ENCODE measurements around the gene SPON1.
"Not testable (repeated sequence)": the region's sequence is repeated elsewhere in the genome, so short reads cannot be mapped to it uniquely, and the experiment has no call there.

Gene SPON1

DNA sequence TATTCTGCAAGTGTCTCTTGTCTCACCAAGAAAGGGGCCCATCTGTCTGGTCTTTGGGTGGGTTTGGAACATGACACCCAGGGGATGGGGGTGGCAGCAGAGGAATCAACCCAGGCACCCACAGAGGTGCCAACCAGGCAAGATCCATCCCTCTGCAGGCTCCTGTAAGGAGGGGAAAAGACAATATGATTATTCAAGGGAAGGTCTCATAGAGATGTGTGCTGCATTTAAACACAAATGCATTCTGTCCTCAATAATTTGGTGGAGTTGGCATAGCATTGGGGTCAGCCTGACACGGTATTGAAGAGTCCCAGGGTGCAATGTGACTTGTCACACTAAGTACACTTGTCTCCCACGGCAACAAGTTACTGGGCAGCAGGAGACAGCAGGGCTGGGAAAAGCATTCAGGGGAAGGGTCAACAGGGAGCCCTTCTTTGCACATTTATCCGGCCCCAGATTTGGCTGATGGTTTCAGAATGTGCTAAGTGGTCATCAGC, 33.1 kb upstream of the SPON1 start:
- Histone ChIP-seq H3K27me3 (replicated peaks; ENCODE audit: control insufficient read depth, insufficient read depth, low read length) (no peaks in the 10 kb centered on the region), H3K4me3 (replicated peaks; ENCODE audit: low read depth, low read length) (no peak overlapping the region), H3K36me3 (ENCODE audit: control insufficient read depth, insufficient read depth, low read length) (no peaks in the 10 kb centered on the region)
- TF ChIP-seq, protein P1, sequence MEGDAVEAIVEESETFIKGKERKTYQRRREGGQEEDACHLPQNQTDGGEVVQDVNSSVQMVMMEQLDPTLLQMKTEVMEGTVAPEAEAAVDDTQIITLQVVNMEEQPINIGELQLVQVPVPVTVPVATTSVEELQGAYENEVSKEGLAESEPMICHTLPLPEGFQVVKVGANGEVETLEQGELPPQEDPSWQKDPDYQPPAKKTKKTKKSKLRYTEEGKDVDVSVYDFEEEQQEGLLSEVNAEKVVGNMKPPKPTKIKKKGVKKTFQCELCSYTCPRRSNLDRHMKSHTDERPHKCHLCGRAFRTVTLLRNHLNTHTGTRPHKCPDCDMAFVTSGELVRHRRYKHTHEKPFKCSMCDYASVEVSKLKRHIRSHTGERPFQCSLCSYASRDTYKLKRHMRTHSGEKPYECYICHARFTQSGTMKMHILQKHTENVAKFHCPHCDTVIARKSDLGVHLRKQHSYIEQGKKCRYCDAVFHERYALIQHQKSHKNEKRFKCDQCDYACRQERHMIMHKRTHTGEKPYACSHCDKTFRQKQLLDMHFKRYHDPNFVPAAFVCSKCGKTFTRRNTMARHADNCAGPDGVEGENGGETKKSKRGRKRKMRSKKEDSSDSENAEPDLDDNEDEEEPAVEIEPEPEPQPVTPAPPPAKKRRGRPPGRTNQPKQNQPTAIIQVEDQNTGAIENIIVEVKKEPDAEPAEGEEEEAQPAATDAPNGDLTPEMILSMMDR (IDR thresholded peaks at IDR 0.05; ENCODE audit: insufficient read depth, low read length, poor library complexity, severe bottlenecking) = no peak
- no peak for DNase-seq (ENCODE audit: extremely low read depth, insufficient read length)

DNA sequence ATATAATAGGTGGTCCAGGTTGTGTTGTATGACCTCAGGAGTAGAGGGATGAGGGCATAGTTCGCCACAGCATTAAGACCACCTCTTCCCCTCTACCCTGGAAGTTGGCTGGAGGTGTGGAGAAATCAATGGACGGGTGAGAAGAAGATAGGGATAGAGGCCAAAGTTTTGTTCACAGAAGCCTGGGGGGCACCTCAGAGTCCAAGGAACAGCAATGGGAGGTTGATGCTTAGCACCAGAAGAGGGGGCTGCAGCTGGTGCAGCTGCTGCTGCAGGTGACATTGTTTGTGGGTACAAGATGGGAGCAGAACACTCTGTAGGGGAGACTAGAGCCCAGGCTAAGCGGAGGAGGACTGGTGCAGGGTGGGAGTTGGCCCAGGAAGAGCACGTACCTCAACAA, 31.2 kb upstream of the SPON1 start:
- TF ChIP-seq, protein P1 (IDR thresholded peaks at IDR 0.05; ENCODE audit: insufficient read depth, low read length, poor library complexity, severe bottlenecking) = no peak
- DNase-seq (ENCODE audit: extremely low read depth, insufficient read length) = no peak
- no peaks in the 10 kb centered on the region for H3K36me3 ChIP-seq (ENCODE audit: control insufficient read depth, insufficient read depth, low read length)
- H3K27me3 ChIP-seq (replicated peaks; ENCODE audit: control insufficient read depth, insufficient read depth, low read length) = no peaks in the 10 kb centered on the region
- H3K4me3 ChIP-seq (replicated peaks; ENCODE audit: low read depth, low read length) = no peak overlapping the region

DNA sequence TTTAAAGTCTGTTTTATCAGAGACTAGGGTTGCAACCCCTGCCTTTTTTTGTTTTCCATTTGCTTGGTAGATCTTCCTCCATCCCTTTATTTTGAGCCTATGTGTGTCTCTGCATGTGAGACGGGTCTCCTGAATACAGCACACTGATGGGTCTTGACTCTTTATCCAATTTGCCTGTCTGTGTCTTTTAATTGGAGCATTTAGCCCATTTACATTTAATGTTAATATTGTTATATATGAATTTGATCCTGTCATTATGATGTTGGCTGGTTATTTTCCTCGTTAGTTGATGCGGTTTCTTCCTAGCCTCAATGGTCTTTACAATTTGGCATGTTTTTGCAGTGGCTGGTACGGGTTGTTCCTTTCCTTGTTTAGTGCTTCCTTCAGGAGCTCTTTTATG, 25.4 kb upstream of the SPON1 start:
- H3K36me3 ChIP-seq (ENCODE audit: control insufficient read depth, insufficient read depth, low read length); DNase-seq (ENCODE audit: extremely low read depth, insufficient read length); H3K4me3 ChIP-seq (replicated peaks; ENCODE audit: low read depth, low read length); H3K27me3 ChIP-seq (replicated peaks; ENCODE audit: control insufficient read depth, insufficient read depth, low read length): not testable (repeated sequence)

DNA sequence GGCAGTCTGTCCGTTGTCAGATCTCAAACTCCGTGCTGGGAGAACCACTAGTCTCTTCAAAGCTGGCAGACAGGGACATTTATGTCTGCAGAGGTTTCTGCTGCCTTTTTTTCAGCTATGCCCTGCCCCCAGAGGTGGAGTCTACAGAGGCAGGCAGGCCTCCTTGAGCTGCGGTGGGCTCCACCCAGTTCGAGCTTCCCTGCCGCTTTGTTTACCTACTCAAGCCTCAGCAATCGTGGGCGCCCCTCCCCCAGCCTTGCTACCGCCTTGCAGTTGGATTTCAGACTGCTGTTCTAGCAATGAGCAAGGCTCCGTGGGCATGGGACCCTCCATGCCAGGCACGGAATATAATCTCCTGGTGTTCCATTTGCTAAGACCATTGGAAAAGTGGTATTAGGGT, 23.7 kb upstream of the SPON1 start:
- H3K36me3 ChIP-seq (ENCODE audit: control insufficient read depth, insufficient read depth, low read length); H3K4me3 ChIP-seq (replicated peaks; ENCODE audit: low read depth, low read length); DNase-seq (ENCODE audit: extremely low read depth, insufficient read length); H3K27me3 ChIP-seq (replicated peaks; ENCODE audit: control insufficient read depth, insufficient read depth, low read length): not testable (repeated sequence)

DNA sequence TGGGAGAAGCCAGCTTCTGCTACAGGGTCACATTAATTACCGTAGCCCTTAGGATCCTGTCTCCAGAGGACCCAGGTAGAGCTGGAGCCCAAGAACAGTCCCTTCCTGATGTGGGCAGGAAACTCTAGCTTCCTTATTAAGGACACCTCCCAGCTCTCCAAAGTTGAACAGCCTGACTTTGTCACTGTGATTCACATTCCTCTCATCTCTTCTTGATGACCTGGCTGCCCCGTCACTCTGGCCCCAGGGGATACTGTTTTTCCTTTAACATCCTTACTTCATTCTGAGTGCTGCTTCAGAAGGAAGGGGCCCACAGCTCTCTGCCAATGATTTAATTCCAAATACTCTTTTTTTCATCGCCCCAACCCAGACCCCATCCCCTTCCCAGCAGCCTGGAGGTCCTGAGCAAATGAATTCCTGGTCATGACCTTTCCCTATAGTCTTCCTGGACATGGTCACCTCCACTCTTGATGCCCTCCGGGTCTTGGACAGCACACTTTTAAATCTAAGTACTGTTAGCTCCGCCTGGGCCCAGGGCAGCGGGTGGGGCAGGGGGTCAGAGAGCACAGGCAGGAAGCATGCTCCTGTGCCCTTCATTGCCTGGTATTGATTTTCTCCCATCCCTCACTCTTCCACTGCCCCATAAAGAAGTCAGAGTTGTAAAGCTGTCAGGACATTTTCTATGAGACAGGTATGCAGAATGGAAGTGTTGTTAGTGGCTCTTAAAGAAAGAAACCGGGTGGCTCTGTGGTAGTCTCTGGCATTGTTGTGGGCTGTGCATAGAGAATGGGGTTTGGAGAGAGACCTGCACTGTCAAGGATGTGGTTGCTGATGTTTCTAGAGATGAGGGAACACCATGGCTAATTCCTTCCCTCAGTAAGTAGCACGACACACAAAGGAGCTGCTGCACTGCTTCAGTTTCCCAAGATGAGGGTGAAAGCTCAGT, 22.3 kb upstream of the SPON1 start:
- no peaks in the 10 kb centered on the region for H3K36me3 ChIP-seq (ENCODE audit: control insufficient read depth, insufficient read depth, low read length)
- TF ChIP-seq, protein P1 (IDR thresholded peaks at IDR 0.05; ENCODE audit: insufficient read depth, low read length, poor library complexity, severe bottlenecking) = no peak
- H3K27me3 ChIP-seq (replicated peaks; ENCODE audit: control insufficient read depth, insufficient read depth, low read length) = no peaks in the 10 kb centered on the region; the same call in 1 of the 2 replicates
- no peak for DNase-seq (ENCODE audit: extremely low read depth, insufficient read length)
- no peak overlapping the region for H3K4me3 ChIP-seq (replicated peaks; ENCODE audit: low read depth, low read length)

DNA sequence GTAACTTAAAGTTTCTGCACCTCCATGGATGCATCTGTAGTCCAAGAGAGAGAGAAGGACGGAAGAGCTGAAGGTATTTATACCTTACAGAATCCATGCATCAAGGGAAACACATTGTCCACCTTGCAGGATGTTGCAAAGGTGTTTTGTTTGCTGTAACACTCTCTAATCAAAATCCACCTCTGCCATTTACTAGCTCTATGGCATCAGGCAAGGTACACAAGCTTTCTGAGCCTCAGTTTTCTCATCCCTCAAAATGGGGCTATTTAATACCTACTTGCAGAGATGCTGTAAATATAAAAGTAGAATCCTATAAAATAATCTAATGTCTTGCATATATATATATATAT, 21.6 kb upstream of the SPON1 start:
- Histone ChIP-seq H3K27me3 (replicated peaks; ENCODE audit: control insufficient read depth, insufficient read depth, low read length) (no peaks in the 10 kb centered on the region; the same call in 1 of the 2 replicates), H3K36me3 (ENCODE audit: control insufficient read depth, insufficient read depth, low read length) (no peaks in the 10 kb centered on the region), H3K4me3 (replicated peaks; ENCODE audit: low read depth, low read length) (no peak overlapping the region)
- DNase-seq (ENCODE audit: extremely low read depth, insufficient read length) = no peak
- TF ChIP-seq, protein P1 (IDR thresholded peaks at IDR 0.05; ENCODE audit: insufficient read depth, low read length, poor library complexity, severe bottlenecking) = no peak

All from GM06990 (cell line).